Osteocyte (in vitro differentiated cells): ENCODE data around the gene DOK5. TPM values are rescaled to one million over a fixed set of nuclear protein-coding genes. Genes with fewer than 3 reads are reported as not detected.

ENCODE experiments used
- DNase-seq: peaks from one replicate; pipeline ENCODE4 v3.0.0; 2021; ENCODE audit warnings: mixed read lengths; ENCODE audit not compliant: unreplicated experiment; ENCODE audit errors: extremely low spot score
- H3K27ac Mint-ChIP-seq: one replicate; pipeline ENCODE4 v1.8.0; 2021; ENCODE audit warnings: mild to moderate bottlenecking, mixed read lengths; ENCODE audit not compliant: unreplicated experiment
- H3K27me3 Mint-ChIP-seq: one replicate; pipeline ENCODE4 v1.8.0; 2021; ENCODE audit warnings: mixed read lengths; ENCODE audit not compliant: unreplicated experiment
- H3K36me3 Mint-ChIP-seq: one replicate; pipeline ENCODE4 v1.8.0; 2021; ENCODE audit warnings: mixed read lengths; ENCODE audit not compliant: unreplicated experiment
- H3K4me1 Mint-ChIP-seq: one replicate; pipeline ENCODE4 v1.8.0; 2021; ENCODE audit warnings: mixed read lengths; ENCODE audit not compliant: unreplicated experiment
- H3K4me3 Mint-ChIP-seq: one replicate; pipeline ENCODE4 v1.8.0; 2021; ENCODE audit warnings: mild to moderate bottlenecking, moderate library complexity, mixed read lengths; ENCODE audit not compliant: unreplicated experiment
- H3K9me3 Mint-ChIP-seq: one replicate; pipeline ENCODE4 v1.8.0; 2021; ENCODE audit warnings: mixed read lengths; ENCODE audit not compliant: unreplicated experiment
- total RNA-seq: library from RNA; stranded (reverse); gene quantifications from 2 replicates; pipeline ENCODE4 v1.2.1, GENCODE V29; 2021
- TF ChIP-seq, protein P1 (sequence below): fragments of 200-600 bp; sonication (generic); IDR thresholded peaks from 2 replicates; pipeline ENCODE4 v1.5.0; 2021; ENCODE audit warnings: antibody characterized with exemption, mild to moderate bottlenecking, moderate library complexity

Gene DOK5
- total RNA-seq, 1 donor from 2014 or later: 7.4 TPM

DNA sequence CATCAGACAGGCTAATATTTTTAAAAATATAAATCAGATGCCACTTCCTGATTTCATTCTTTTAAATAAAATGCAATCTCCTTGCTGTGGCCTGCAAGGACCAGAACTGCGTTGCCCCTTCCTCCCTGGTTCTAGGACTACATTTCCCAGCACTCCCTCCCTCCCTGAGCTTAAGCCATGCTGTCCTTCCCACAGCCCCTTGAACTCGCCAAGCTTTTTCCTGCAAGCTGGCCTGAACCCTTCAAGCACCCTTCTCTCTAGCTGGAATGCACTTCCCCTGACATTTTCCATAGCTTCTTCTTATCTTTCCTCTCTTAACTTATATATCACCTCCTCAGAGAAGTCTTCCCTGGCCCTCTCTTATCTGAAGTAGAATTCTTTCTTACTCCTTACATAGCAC, 6.1 kb upstream of the DOK5 start:
- TF ChIP-seq, protein P1, sequence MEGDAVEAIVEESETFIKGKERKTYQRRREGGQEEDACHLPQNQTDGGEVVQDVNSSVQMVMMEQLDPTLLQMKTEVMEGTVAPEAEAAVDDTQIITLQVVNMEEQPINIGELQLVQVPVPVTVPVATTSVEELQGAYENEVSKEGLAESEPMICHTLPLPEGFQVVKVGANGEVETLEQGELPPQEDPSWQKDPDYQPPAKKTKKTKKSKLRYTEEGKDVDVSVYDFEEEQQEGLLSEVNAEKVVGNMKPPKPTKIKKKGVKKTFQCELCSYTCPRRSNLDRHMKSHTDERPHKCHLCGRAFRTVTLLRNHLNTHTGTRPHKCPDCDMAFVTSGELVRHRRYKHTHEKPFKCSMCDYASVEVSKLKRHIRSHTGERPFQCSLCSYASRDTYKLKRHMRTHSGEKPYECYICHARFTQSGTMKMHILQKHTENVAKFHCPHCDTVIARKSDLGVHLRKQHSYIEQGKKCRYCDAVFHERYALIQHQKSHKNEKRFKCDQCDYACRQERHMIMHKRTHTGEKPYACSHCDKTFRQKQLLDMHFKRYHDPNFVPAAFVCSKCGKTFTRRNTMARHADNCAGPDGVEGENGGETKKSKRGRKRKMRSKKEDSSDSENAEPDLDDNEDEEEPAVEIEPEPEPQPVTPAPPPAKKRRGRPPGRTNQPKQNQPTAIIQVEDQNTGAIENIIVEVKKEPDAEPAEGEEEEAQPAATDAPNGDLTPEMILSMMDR: no peak
- Mint-ChIP-seq H3K36me3 (no peaks in the 10 kb centered on the region), H3K9me3 (no peaks in the 10 kb centered on the region), H3K4me3 (no peak overlapping the region), H3K27me3 (no peaks in the 10 kb centered on the region), H3K27ac (no peak overlapping the region), H3K4me1 (no peaks in the 10 kb centered on the region)
- no peak for DNase-seq

DNA sequence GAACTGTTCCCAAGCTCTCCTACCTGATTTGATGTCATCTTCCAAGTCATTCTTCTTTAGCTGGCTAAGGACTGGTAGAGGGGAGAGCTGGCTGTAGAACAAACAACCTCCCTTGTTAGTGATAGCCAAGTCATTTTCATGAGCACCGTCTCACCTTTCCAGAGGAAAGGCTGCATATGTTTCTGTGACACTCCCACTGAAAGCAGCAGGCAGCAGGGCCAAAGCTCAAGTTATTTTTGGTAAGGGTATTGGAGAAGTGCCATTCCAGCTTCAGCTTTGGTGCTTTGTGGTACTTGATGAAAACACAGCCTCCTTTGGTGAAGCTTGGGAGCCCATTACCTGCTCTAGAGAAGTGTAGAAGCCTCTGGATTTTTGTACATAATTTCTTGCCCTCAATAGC, 5.4 kb upstream of the DOK5 start:
- no peaks in the 10 kb centered on the region for H3K9me3 Mint-ChIP-seq
- H3K4me1 Mint-ChIP-seq: peaks cover 2% of the 10 kb centered on the region
- H3K27ac Mint-ChIP-seq: no peak overlapping the region
- H3K4me3 Mint-ChIP-seq: no peak overlapping the region
- no peaks in the 10 kb centered on the region for H3K36me3 Mint-ChIP-seq
- TF ChIP-seq, protein P1: no peak
- DNase-seq: no peak
- H3K27me3 Mint-ChIP-seq: peaks cover 5% of the 10 kb centered on the region

DNA sequence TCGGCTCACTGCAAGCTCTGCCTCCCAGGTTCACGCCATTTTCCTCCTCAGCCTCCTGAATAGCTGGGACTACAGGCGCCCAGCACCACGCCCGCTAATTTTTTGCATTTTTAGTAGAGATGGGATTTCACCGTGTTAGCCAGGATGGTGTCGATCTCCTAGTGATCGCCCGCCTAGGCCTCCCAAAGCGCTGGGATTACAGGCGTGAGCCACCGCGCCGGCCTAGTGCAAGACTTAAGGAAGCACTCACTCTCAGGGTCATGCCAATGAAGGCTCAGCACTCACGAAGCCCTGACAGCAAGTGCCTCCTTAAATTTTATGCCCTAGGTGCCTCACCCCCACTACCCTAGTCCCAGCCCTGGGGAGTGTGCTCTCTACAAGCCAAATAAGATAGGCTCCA, 4.7 kb upstream of the DOK5 start:
- Mint-ChIP-seq H3K27me3 (peaks cover 5% of the 10 kb centered on the region), H3K36me3 (no peaks in the 10 kb centered on the region)
- TF ChIP-seq, protein P1: no peak

DNA sequence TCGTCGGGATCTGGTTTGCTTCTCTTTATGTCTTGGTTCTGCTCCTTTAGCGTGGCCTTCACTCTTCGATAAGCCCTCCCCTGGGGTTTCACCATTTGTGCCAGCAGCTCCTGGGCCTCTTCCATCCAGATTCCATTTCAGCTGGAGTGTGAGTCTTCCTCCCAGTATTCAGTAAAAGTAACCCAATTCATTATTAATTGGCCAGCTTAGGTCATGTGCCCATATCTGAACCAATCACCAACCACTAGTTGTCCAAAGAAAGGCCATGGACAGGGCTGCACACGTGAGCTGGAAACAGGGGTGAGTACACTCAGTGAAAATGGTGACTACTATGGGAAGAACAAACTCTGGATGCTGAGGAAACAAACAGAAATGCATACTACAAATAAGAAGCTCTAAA, 2.8 kb upstream of the DOK5 start:
- no peaks in the 10 kb centered on the region for H3K36me3 Mint-ChIP-seq
- TF ChIP-seq, protein P1: no peak

More for the DNA sequence above, 4.7 kb upstream of the DOK5 start:
- Mint-ChIP-seq H3K4me3 (no peak overlapping the region), H3K9me3 (no peaks in the 10 kb centered on the region), H3K4me1 (peaks cover 3% of the 10 kb centered on the region), H3K27ac (no peak overlapping the region)
- DNase-seq: no peak

DNA sequence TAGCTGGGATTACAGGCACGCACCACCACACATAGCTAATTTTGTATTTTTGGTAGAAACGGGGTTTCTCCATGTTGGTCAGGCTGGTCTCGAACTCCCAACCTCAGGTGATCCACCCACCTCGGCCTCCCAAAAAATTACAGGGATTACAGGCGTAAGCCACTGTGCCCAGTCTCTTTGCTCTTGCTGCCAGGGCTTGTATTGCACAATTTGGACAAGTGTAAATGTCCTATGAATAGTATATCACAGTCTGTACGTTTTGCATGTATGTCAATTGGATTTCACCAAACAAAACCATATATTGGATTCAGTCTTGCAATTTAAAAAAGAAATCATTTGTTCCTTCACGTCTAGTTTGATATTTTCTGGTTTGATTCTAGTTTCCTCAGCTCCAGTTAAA, 2.1 kb upstream of the DOK5 start:
- Mint-ChIP-seq H3K4me3 (no peak overlapping the region), H3K27me3 (peaks cover 30% of the 10 kb centered on the region), H3K36me3 (no peaks in the 10 kb centered on the region), H3K9me3 (no peaks in the 10 kb centered on the region), H3K27ac (no peak overlapping the region), H3K4me1 (peaks cover 21% of the 10 kb centered on the region)
- TF ChIP-seq, protein P1: no peak
- DNase-seq: no peak

More for the DNA sequence above, 2.8 kb upstream of the DOK5 start:
- peaks cover 23% of the 10 kb centered on the region for H3K27me3 Mint-ChIP-seq
- no peak for DNase-seq
- H3K4me1 Mint-ChIP-seq: peaks cover 21% of the 10 kb centered on the region
- H3K4me3 Mint-ChIP-seq: no peak overlapping the region
- no peaks in the 10 kb centered on the region for H3K9me3 Mint-ChIP-seq
- H3K27ac Mint-ChIP-seq: no peak overlapping the region
